C4-2B (cell line): ENCODE data around the gene CHST9.

Experiments
- CTCF ChIP-seq: fragments of 450-650 bp; conservative IDR thresholded peaks from 2 replicates; pipeline ENCODE4 v1.5.1; 2017; ENCODE audit warnings: mild to moderate bottlenecking
- ZFX ChIP-seq: fragments of 450-650 bp; IDR thresholded peaks from 2 replicates; pipeline ENCODE4 v1.6.1; 2017

- TF ChIP-seq CTCF (no peak), ZFX (no peak)
Measured at GRCh38 chr18:27120246-27120645, 64.9 kb downstream of the CHST9 start.
